ENCODE measurements around the gene QSOX1. TPM values are rescaled to one million over a fixed set of nuclear protein-coding genes. Genes with fewer than 3 reads are reported as not detected.

Gene QSOX1
- total and polyA plus RNA-seq, 8 donors = 38.5 to 323 (median 111) TPM

DNA sequence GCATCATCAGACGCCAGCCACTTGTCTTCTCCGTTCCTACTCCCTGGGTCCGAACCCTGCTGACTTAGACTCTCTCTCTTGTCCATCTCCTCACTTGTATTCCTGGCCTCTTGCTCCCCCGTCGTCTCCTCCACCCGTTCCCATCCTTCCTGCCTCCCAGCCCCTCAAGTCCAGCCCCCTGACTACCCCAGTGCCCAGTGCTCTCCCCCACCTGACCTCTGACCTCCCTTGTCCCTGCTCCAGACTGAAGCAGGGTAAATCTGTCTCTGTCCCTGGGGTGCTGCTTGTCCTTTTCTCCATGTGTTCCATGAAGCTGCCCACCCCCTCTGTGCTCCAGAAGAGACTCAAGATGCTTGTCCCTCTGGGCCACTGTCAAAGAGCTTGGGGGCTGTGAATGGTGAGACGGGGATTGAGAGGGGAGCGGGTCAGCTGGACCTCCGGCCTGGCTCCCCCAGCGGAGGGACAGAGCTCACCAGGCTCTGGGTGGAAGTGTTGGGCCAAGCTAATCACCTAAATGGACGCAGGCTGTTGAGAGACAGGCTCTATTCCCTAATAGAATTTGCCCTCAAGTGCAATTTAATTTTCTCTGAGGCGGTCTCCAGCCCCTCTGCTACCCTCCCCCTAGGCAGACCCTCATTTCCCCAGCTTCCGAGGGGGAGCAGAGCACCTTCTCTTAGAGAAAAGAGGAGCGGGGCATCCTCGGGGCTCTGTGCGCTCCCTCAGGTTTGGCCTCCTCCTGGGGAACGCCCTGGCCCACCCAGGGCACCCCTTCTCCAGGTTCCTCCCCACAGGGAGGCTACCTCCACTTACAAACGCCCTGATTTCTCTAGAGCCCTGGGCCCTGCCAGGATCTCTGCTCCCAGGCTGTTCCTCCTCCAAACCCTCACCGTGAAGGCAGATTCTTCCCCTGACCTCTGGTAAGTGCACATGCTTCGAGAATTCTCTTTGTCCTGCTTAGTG lies 64.4 kb downstream of the QSOX1 start:
- H3K4me1 ChIP-seq = no peaks in the 10 kb centered on the region
- peaks cover 0 to 36% (median 0%) of the 10 kb centered on the region in 3 donors for H3K27me3 ChIP-seq
- TF ChIP-seq POLR2AphosphoS5 (IDR thresholded peaks at IDR 0.05) (no peak), POLR2A (IDR thresholded peaks at IDR 0.05) (no peak)
- H3K36me3 ChIP-seq = no peaks in the 10 kb centered on the region
- intact Hi-C loops (cut with DNase I; ENCODE audit: low total_unique reads) = no loop called here
- no peak overlapping the region for H3K4me3 ChIP-seq
- 78 to 84% (median 83%) methylated on average over 20 of the region's 20 CpGs for WGBS, 5 donors
- no peak for DNase-seq
- no peaks in the 10 kb centered on the region for H3K9me3 ChIP-seq
- H3K27ac ChIP-seq = no peak overlapping the region

- no peaks in the 10 kb centered on the region for H3K9me3 ChIP-seq
- no peaks in the 10 kb centered on the region for H3K36me3 ChIP-seq
- whole genome bisulfite sequencing, 5 donors = 70 to 83% (median 79%) methylated on average over 9 to 11 of the region's 11 CpGs
- DNase-seq = no peak
- no peak overlapping the region for H3K4me3 ChIP-seq
- no peak overlapping the region for H3K27ac ChIP-seq
- no peaks in the 10 kb centered on the region for H3K4me1 ChIP-seq
- intact Hi-C loops (cut with DNase I; ENCODE audit: low total_unique reads) = no loop called here
- H3K27me3 ChIP-seq = peaks cover 0 to 43% (median 2%) of the 10 kb centered on the region in 3 donors
- no peak for TF ChIP-seq EP300 (IDR thresholded peaks at IDR 0.05)
- TF ChIP-seq POLR2AphosphoS5 (IDR thresholded peaks at IDR 0.05) = no peak
- TF ChIP-seq POLR2A (IDR thresholded peaks at IDR 0.05) = no peak
- TF ChIP-seq, protein P1, sequence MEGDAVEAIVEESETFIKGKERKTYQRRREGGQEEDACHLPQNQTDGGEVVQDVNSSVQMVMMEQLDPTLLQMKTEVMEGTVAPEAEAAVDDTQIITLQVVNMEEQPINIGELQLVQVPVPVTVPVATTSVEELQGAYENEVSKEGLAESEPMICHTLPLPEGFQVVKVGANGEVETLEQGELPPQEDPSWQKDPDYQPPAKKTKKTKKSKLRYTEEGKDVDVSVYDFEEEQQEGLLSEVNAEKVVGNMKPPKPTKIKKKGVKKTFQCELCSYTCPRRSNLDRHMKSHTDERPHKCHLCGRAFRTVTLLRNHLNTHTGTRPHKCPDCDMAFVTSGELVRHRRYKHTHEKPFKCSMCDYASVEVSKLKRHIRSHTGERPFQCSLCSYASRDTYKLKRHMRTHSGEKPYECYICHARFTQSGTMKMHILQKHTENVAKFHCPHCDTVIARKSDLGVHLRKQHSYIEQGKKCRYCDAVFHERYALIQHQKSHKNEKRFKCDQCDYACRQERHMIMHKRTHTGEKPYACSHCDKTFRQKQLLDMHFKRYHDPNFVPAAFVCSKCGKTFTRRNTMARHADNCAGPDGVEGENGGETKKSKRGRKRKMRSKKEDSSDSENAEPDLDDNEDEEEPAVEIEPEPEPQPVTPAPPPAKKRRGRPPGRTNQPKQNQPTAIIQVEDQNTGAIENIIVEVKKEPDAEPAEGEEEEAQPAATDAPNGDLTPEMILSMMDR (IDR thresholded peaks at IDR 0.05) = no peak
Measured at GRCh38 chr1:180219776-180220175, 65.1 kb downstream of the QSOX1 start.

GRCh38 chr1:180221462-180221861 lies 66.8 kb downstream of the QSOX1 start:
- Histone ChIP-seq H3K4me3 (no peak overlapping the region), H3K27me3 (peaks cover 0 to 60% (median 14%) of the 10 kb centered on the region in 3 donors), H3K27ac (no peak overlapping the region), H3K4me1 (no peaks in the 10 kb centered on the region), H3K36me3 (no peaks in the 10 kb centered on the region), H3K9me3 (no peaks in the 10 kb centered on the region)
- DNase-seq = no peak
- TF ChIP-seq, protein P1 (IDR thresholded peaks at IDR 0.05) = no peak
- TF ChIP-seq POLR2AphosphoS5 (IDR thresholded peaks at IDR 0.05) = no peak
- no peak for TF ChIP-seq EP300 (IDR thresholded peaks at IDR 0.05)
- no peak for TF ChIP-seq POLR2A (IDR thresholded peaks at IDR 0.05)
- WGBS, 5 donors = 85 to 90% (median 87%) methylated on average over 6 of the region's 6 CpGs
- intact Hi-C loops (cut with DNase I; ENCODE audit: low total_unique reads) = no loop called here

- TF ChIP-seq, protein P1 (IDR thresholded peaks at IDR 0.05) = no peak
- no peak for TF ChIP-seq POLR2A (IDR thresholded peaks at IDR 0.05)
- TF ChIP-seq POLR2AphosphoS5 (IDR thresholded peaks at IDR 0.05) = no peak
- TF ChIP-seq EP300 (IDR thresholded peaks at IDR 0.05) = no peak
- 50 to 64% (median 61%) methylated on average over 5 of the region's 5 CpGs for WGBS, 5 donors
- Histone ChIP-seq H3K4me1 (peaks cover 12 to 14% (median 13%) of the 10 kb centered on the region in 4 donors), H3K27ac (no peak overlapping the region), H3K27me3 (peaks cover 20 to 93% (median 44%) of the 10 kb centered on the region in 3 donors), H3K9me3 (no peaks in the 10 kb centered on the region), H3K36me3 (no peaks in the 10 kb centered on the region), H3K4me3 (no peak overlapping the region)
- intact Hi-C loops (cut with DNase I; ENCODE audit: low total_unique reads) = no loop called here
- DNase-seq = no peak
Measured at GRCh38 chr1:180224902-180225301, 70.2 kb downstream of the QSOX1 start.

Measured in stomach (tissue), 9 donors.